ENCODE measurements around the gene TRIM69.
"Not testable (repeated sequence)": the region's sequence is repeated elsewhere in the genome, so short reads cannot be mapped to it uniquely, and the experiment has no call there.

DNA sequence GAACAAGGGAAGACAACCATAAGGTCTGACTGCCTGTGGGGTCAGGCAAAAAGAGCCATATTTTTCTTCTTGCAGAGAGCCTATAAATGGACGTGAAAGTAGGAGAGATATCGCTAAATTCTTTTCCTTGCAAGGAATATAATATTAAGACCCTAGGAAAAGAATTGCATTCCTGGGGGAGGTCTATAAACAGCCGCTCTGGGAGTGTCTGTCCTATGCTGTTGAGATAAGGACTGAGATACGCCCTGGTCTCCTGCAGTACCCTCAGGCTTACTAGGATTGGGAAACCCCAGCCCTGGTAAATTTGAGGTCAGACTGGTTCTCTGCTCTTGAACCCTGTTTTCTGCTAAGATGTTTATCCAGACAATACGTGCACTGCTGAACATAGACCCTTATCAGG lies 34.4 kb downstream of the TRIM69 start:
- not testable (repeated sequence) for TF ChIP-seq POLR2AphosphoS5 (IDR thresholded peaks at IDR 0.05; ENCODE audit: low read depth, low read length); POLR2A (IDR thresholded peaks at IDR 0.05; ENCODE audit: low read depth, low read length); TAF1 (IDR thresholded peaks at IDR 0.05; ENCODE audit: borderline replicate concordance, low read depth, low read length)

Measured in GM12892 (cell line).